Measurements from ENCODE around the gene ZNF740. TPM values are rescaled to one million over a fixed set of nuclear protein-coding genes. Genes with fewer than 3 reads are reported as not detected.

ZNF740 gene
- total RNA-seq, 1 donor from 2014 or later: 5.9 TPM

DNA sequence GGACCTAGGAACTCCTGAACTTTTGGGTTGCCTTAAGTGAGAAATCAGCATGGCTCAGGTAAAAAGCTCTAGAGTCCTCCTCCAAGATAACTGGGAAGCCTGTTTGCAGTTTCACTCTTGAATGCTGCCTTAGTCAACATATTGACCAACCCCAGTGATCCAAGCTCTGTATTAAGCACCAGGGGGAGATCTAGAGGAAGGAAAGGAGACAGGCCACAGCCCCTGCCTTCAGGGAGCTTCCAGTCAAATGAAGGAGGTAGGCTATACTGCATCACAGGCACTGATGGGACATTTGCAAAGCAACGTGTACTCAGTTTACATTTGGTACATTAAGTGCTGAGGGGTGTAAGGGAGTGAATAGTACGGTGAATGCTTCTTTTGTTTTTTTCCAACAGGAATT is 1.4 kb downstream of the ZNF740 start:
- intact Hi-C loops (cut with DNase I): loop anchor here (2.0 kb wide), 1 partner anchor 83 kb away; no protein-coding TSS in a partner anchor
- TF ChIP-seq, protein P1, sequence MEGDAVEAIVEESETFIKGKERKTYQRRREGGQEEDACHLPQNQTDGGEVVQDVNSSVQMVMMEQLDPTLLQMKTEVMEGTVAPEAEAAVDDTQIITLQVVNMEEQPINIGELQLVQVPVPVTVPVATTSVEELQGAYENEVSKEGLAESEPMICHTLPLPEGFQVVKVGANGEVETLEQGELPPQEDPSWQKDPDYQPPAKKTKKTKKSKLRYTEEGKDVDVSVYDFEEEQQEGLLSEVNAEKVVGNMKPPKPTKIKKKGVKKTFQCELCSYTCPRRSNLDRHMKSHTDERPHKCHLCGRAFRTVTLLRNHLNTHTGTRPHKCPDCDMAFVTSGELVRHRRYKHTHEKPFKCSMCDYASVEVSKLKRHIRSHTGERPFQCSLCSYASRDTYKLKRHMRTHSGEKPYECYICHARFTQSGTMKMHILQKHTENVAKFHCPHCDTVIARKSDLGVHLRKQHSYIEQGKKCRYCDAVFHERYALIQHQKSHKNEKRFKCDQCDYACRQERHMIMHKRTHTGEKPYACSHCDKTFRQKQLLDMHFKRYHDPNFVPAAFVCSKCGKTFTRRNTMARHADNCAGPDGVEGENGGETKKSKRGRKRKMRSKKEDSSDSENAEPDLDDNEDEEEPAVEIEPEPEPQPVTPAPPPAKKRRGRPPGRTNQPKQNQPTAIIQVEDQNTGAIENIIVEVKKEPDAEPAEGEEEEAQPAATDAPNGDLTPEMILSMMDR (IDR thresholded peaks at IDR 0.05): no peak
- Histone ChIP-seq H3K9me3 (no peaks in the 10 kb centered on the region), H3K4me1 (peaks cover 7 to 41% of the 10 kb centered on the region in 2 donors), H3K27me3 (no peaks in the 10 kb centered on the region), H3K36me3 (peaks cover 32 to 47% of the 10 kb centered on the region in 2 donors), H3K27ac (peak overlapping the region in 1 of 2 donors; percentile 91), H3K4me3 (peak overlapping the region; percentile 91 to 96)
- DNase-seq (ENCODE audit: low spot score in 2 of 2): no peak

DNA sequence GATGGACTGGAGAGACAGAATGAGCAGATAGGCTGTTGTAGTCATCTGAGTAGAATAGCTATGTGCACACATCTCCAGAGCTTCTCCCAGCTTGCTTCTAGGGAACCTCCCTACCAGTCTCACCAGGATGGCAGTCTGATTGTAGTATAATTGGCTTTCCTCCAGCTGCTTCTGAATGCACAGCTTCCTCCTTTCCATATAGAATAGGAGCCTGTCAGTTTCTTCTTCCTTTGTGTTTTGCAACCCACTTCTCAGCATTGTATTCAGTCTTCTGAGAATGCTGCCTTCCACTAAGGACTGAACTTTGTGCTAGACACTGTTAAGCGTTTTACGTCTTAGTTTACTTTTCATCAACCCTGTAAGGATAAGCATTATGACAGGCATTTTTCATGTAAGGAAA is 2.4 kb downstream of the ZNF740 start:
- H3K27ac ChIP-seq: no peak overlapping the region
- DNase-seq (ENCODE audit: low spot score in 2 of 2): peak in 1 of 2 donors; percentile 40
- peaks cover 42 to 56% of the 10 kb centered on the region in 2 donors for H3K36me3 ChIP-seq
- peaks cover 7 to 41% of the 10 kb centered on the region in 2 donors for H3K4me1 ChIP-seq
- intact Hi-C loops (cut with DNase I): no loop called here
- no peaks in the 10 kb centered on the region for H3K27me3 ChIP-seq
- no peaks in the 10 kb centered on the region for H3K9me3 ChIP-seq
- peak overlapping the region in 1 of 2 donors; percentile 91 for H3K4me3 ChIP-seq
- TF ChIP-seq, protein P1 (IDR thresholded peaks at IDR 0.05): no peak

DNA sequence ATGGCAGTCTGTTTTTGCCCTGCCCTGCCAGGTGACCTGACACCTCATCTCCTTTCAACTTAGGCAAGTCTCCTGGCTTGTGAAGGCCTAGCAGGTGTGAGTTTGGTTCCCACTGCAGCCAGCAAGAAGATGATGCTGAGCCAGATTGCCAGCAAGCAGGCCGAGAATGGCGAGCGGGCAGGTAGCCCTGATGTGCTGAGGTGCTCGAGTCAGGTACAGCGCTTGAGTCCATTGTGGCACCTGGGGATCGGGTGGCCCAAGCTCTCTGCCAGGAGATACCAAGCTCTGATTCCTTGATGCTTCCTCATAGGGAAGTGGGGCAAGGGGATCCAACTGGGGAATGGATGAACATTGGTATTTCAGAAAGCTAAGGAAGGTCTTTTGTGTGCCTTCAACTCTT is 4.3 kb downstream of the ZNF740 start:
- peaks cover 7 to 40% of the 10 kb centered on the region in 2 donors for H3K4me1 ChIP-seq

DNA sequence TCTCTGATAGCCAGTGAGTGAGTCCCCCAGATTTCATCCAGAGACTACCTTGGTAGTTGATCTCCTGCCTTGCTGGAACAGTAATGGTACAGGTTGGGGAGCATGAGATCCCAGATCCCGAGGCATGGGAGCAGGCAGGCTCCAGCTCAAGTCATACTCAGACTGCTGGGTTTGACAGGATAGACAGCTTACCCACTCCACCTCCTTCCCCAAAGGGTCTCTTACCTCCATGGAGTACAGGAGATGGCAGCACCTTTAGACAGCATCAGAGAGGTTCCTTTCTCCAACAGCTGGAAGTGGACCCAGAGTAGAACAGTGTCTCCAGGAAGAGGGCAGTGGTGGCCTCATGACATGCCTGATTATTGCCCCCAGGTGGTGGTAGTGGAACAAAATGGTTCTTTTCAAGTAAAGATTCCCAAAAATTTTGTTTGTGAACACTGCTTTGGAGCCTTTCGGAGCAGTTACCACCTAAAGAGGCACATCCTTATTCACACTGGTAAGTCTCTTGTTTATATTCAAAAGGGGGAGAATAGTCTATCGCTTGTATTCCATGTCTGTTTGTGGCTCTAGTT is 5.1 kb downstream of the ZNF740 start:
- Histone ChIP-seq H3K9me3 (no peaks in the 10 kb centered on the region), H3K4me1 (peaks cover 7 to 45% of the 10 kb centered on the region in 2 donors), H3K4me3 (no peak overlapping the region), H3K27me3 (no peaks in the 10 kb centered on the region), H3K27ac (no peak overlapping the region), H3K36me3 (peaks cover 47 to 63% of the 10 kb centered on the region in 2 donors)
- peak in 1 of 2 donors; percentile 31 for DNase-seq (ENCODE audit: low spot score in 2 of 2)
- TF ChIP-seq, protein P1 (IDR thresholded peaks at IDR 0.05): no peak
- intact Hi-C loops (cut with DNase I): no loop called here

More for the DNA sequence above, 4.3 kb downstream of the ZNF740 start:
- Histone ChIP-seq H3K27ac (no peak overlapping the region), H3K9me3 (no peaks in the 10 kb centered on the region), H3K4me3 (no peak overlapping the region), H3K27me3 (no peaks in the 10 kb centered on the region), H3K36me3 (peaks cover 47 to 63% of the 10 kb centered on the region in 2 donors)
- peak in 1 of 2 donors; percentile 41 for DNase-seq (ENCODE audit: low spot score in 2 of 2)
- TF ChIP-seq, protein P1 (IDR thresholded peaks at IDR 0.05): no peak
- intact Hi-C loops (cut with DNase I): no loop called here

DNA sequence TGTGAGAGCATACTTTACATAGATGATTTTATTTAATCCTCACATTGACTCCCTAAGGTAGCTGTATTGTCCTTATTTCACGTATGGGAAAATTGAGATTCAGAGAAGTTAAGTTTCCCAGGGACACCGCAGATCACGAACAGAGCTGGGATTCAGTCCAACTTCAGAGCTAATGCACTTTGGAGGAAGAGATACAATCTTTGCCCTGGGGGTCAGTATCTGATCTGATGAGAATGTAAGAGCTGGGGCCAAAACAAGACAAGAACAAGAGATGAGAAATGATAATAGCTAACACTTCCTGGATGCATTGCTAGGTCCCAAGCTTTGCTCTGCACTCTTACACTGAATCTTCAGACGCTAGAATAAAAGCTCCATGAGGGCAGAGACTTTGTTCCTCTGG is 6.2 kb downstream of the ZNF740 start:
- no peaks in the 10 kb centered on the region for H3K27me3 ChIP-seq
- H3K4me1 ChIP-seq: peaks cover 3 to 37% of the 10 kb centered on the region in 2 donors
- intact Hi-C loops (cut with DNase I): no loop called here
- peak in 1 of 2 donors; percentile 5 for DNase-seq (ENCODE audit: low spot score in 2 of 2)
- TF ChIP-seq, protein P1 (IDR thresholded peaks at IDR 0.05): no peak
- H3K9me3 ChIP-seq: no peaks in the 10 kb centered on the region
- no peak overlapping the region for H3K4me3 ChIP-seq
- peaks cover 47 to 71% of the 10 kb centered on the region in 2 donors for H3K36me3 ChIP-seq
- H3K27ac ChIP-seq: no peak overlapping the region

Measured in ascending aorta (tissue), 2 donors.